Hepatocyte (in vitro differentiated cells): Measurements from ENCODE around the gene CDKN2AIPNL. TPM values are rescaled to one million over a fixed set of nuclear protein-coding genes. Genes with fewer than 3 reads are reported as not detected.

ENCODE experiments used
- DNase-seq: peaks from one replicate; pipeline ENCODE4 v3.0.0-alpha.2; 2016; ENCODE audit warnings: low spot score
- H2AFZ ChIP-seq: fragments of 200-600 bp; sonication (generic); 2 replicates; pipeline ENCODE4 v1.6.0; 2016; ENCODE audit warnings: antibody characterized with exemption, mild to moderate bottlenecking
- H3K27ac ChIP-seq: fragments of 200-600 bp; sonication (generic); 2 replicates; pipeline ENCODE4 v1.5.1; 2016; ENCODE audit warnings: mild to moderate bottlenecking
- H3K27me3 ChIP-seq: fragments of 200-600 bp; sonication (generic); 2 replicates; pipeline ENCODE4 v1.6.1; 2016
- H3K36me3 ChIP-seq: fragments of 200-600 bp; sonication (generic); replicated peaks from 2 replicates; pipeline ENCODE4 v1.5.1; 2016; ENCODE audit warnings: low read depth; ENCODE audit not compliant: insufficient read depth
- H3K4me1 ChIP-seq: fragments of 200-600 bp; sonication (generic); 2 replicates; pipeline ENCODE4 v1.5.1; 2016; ENCODE audit warnings: mild to moderate bottlenecking, moderate library complexity; ENCODE audit not compliant: insufficient read depth
- H3K4me2 ChIP-seq: fragments of 200-600 bp; sonication (generic); 2 replicates; pipeline ENCODE4 v1.6.0; 2016
- H3K4me3 ChIP-seq: fragments of 200-600 bp; sonication (generic); 2 replicates; pipeline ENCODE4 v1.5.1; 2016; ENCODE audit warnings: mild to moderate bottlenecking
- H3K79me2 ChIP-seq: fragments of 200-600 bp; sonication (generic); 2 replicates; pipeline ENCODE4 v1.6.0; 2017; ENCODE audit warnings: mild to moderate bottlenecking
- H3K9me2 ChIP-seq: fragments of 200-600 bp; sonication (generic); replicated peaks from 2 replicates; pipeline ENCODE4 v1.6.0; 2017; ENCODE audit warnings: mild to moderate bottlenecking; ENCODE audit not compliant: insufficient read depth
- H3K9me3 ChIP-seq: fragments of 200-600 bp; sonication (generic); 2 replicates; pipeline ENCODE4 v1.5.1; 2016; ENCODE audit warnings: low read depth, mild to moderate bottlenecking
- H4K20me1 ChIP-seq: fragments of 200-600 bp; sonication (generic); 2 replicates; pipeline ENCODE4 v1.6.0; 2016; ENCODE audit warnings: mild to moderate bottlenecking; ENCODE audit not compliant: insufficient read depth, poor library complexity, severe bottlenecking
- EZH2 ChIP-seq: fragments of 200-600 bp; sonication (generic); IDR thresholded peaks from 2 replicates; pipeline ENCODE4 v1.6.1; 2016; ENCODE audit warnings: antibody characterized with exemption, mild to moderate bottlenecking, borderline replicate concordance
- EZH2phosphoT487 ChIP-seq: fragments of 200-600 bp; sonication (generic); IDR thresholded peaks from one replicate; pipeline ENCODE4 v1.6.1; 2018; ENCODE audit warnings: antibody characterized with exemption, mild to moderate bottlenecking, low read depth, moderate library complexity; ENCODE audit not compliant: unreplicated experiment, severe bottlenecking
- WGBS: methylation state at CpG from one replicate; pipeline ENCODE4 v1.1.6; 2016; ENCODE audit warnings: low lambda C conversion rate; ENCODE audit errors: missing lambda C conversion rate; 5-methylcytosine and 5-hydroxymethylcytosine counted together
- polyA plus RNA-seq: library from polyadenylated mRNA; unstranded; fragments of >200 nt; fragmentation: Nextera tagmentation; extraction: Ambion mirVana; gene quantifications from 2 replicates; pipeline ENCODE4 v1.2.1, GENCODE V29; 2016
- total RNA-seq: library from RNA; depleted of rRNA; stranded (reverse); fragments of >200 nt; gene quantifications from 2 replicates; pipeline ENCODE4 v1.2.3, GENCODE V29; 2014
- TF ChIP-seq, protein P1 (sequence below): fragments of 200-600 bp; sonication (generic); IDR thresholded peaks from 2 replicates; pipeline ENCODE4 v1.5.1; 2016; ENCODE audit warnings: antibody characterized with exemption, mild to moderate bottlenecking; ENCODE audit not compliant: poor library complexity

Gene CDKN2AIPNL
- total and polyA plus RNA-seq, 2 experiments from 2014 or later = 24.1 to 30.0 TPM

DNA sequence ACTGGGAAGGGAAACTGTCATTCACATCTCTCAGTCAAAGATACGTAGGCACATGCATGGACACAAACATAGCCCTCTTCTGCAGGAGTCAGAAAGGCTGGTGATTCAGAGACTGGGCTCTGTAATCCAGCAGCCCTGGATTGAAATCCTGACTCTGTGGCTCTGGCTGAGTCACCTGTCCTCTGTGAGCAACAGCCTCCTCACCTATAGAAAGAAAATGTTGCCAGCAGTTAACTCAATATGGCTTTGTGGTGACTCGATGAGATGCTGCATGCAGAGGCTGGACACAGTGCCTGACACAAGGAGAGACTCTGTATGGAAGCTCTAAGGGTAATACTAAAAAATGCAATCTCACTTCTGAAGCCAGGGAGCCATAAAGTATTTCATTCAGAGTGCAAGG lies 23.9 kb upstream of the CDKN2AIPNL start:
- no peaks in the 10 kb centered on the region for H4K20me1 ChIP-seq
- TF ChIP-seq EZH2 = no peak
- TF ChIP-seq EZH2phosphoT487 = no peak
- TF ChIP-seq, protein P1, sequence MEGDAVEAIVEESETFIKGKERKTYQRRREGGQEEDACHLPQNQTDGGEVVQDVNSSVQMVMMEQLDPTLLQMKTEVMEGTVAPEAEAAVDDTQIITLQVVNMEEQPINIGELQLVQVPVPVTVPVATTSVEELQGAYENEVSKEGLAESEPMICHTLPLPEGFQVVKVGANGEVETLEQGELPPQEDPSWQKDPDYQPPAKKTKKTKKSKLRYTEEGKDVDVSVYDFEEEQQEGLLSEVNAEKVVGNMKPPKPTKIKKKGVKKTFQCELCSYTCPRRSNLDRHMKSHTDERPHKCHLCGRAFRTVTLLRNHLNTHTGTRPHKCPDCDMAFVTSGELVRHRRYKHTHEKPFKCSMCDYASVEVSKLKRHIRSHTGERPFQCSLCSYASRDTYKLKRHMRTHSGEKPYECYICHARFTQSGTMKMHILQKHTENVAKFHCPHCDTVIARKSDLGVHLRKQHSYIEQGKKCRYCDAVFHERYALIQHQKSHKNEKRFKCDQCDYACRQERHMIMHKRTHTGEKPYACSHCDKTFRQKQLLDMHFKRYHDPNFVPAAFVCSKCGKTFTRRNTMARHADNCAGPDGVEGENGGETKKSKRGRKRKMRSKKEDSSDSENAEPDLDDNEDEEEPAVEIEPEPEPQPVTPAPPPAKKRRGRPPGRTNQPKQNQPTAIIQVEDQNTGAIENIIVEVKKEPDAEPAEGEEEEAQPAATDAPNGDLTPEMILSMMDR = no peak
- no peaks in the 10 kb centered on the region for H3K9me2 ChIP-seq
- H3K4me1 ChIP-seq = peaks cover 39% of the 10 kb centered on the region
- DNase-seq = peak; percentile 52
- H2AFZ ChIP-seq = no peak overlapping the region
- H3K79me2 ChIP-seq = no peaks in the 10 kb centered on the region
- H3K27me3 ChIP-seq = no peaks in the 10 kb centered on the region
- H3K36me3 ChIP-seq = no peaks in the 10 kb centered on the region
- peak overlapping the region; percentile 98 for H3K27ac ChIP-seq
- 87% methylated on average over 2 of the region's 2 CpGs for WGBS
- H3K9me3 ChIP-seq = no peaks in the 10 kb centered on the region
- H3K4me2 ChIP-seq = no peak overlapping the region
- H3K4me3 ChIP-seq = no peak overlapping the region

DNA sequence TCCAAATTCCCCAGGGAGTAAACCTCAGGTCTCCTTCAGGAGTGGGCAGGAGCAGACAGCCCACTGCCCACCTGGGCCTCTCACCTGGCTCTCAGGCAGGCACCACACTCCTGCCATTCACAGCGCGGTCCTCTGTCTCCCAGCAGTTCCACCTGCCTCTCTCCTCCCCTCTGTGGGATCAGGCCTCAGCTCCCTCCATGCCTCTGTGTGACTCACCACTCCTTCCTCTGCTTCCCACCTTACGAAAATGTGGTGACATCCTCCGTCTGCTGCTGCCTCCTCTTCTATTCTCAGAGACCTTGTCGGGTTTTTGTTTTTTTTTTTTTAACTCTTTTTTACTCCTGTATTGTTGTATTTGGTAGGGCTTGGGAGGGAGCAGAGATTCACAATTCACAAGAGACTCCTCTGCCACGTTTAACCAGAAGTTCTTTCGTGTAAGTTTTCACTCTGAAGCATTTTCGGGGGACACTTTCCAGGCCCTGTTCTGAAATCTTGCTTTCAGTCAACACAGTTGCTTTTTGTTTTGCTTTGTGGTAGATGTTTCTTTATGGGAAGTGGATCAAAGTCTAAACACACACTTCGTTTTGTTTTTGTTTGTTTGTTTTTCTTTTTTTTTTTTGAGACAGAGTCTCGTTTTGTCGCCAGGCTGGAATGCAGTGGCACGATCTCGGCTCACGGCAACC lies 21.1 kb upstream of the CDKN2AIPNL start:
- no peak for DNase-seq
- Histone ChIP-seq H3K9me3 (no peaks in the 10 kb centered on the region), H3K27ac (no peak overlapping the region), H3K9me2 (no peaks in the 10 kb centered on the region), H3K36me3 (no peaks in the 10 kb centered on the region), H3K4me2 (no peak overlapping the region), H2AFZ (no peak overlapping the region), H3K79me2 (no peaks in the 10 kb centered on the region), H4K20me1 (no peaks in the 10 kb centered on the region), H3K27me3 (no peaks in the 10 kb centered on the region), H3K4me1 (peaks cover 24% of the 10 kb centered on the region), H3K4me3 (no peak overlapping the region)
- TF ChIP-seq EZH2 (no peak), EZH2phosphoT487 (no peak)
- TF ChIP-seq, protein P1 = no peak
- WGBS = 78% methylated on average over 13 of the region's 14 CpGs

DNA sequence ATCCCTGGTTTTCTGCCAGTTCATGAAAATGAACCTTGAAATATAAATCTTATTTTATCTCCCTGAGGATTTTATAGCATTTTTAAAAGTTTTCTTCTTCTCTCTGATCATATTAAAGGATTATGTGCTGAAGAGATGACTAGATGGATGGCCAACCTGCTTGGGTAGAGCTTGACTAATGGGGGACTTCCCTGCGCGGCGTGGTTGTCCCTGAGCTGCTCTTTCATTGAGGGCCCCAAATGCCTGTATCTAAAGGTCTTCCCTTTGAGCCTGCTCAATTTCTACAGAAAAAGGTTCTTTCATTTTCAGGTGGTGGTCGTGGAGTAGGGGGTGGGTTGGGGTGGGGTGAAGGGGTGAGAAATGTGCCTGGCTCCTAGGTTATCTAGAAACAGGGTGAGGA lies 20.5 kb upstream of the CDKN2AIPNL start:
- Histone ChIP-seq H4K20me1 (no peaks in the 10 kb centered on the region), H3K9me2 (no peaks in the 10 kb centered on the region), H2AFZ (no peak overlapping the region), H3K79me2 (no peaks in the 10 kb centered on the region), H3K4me1 (peaks cover 17% of the 10 kb centered on the region), H3K4me3 (no peak overlapping the region), H3K9me3 (no peaks in the 10 kb centered on the region), H3K36me3 (no peaks in the 10 kb centered on the region), H3K27me3 (no peaks in the 10 kb centered on the region), H3K27ac (no peak overlapping the region), H3K4me2 (no peak overlapping the region)
- 96% methylated on average over 4 of the region's 4 CpGs for WGBS
- no peak for DNase-seq
- TF ChIP-seq EZH2 = no peak
- TF ChIP-seq, protein P1 = no peak
- TF ChIP-seq EZH2phosphoT487 = no peak
